GM18951 (cell line): Measurements from ENCODE around the gene CD7.

Experiments used
- POLR2A ChIP-seq: IDR thresholded peaks from 4 replicates; pipeline ENCODE4 v1.6.1; 2011; ENCODE audit warnings: mild to moderate bottlenecking; ENCODE audit not compliant: insufficient read length, insufficient read depth; ENCODE audit errors: extremely low read depth
- in situ Hi-C: fragments of 300-500 bp; cut with MboI; formaldehyde crosslinking; loops from one replicate; pipeline ENCODE4 v1.12.0; 2022; ENCODE audit warnings: low sequenced_read_pairs, mixed read lengths, inconsistent platforms; ENCODE audit not compliant: unreplicated experiment

CD7 gene

GRCh38 chr17:82320140-82320840 is 2.9 kb upstream of the CD7 start:
- no peak for TF ChIP-seq POLR2A
- in situ Hi-C loops, result no loop called here

GRCh38 chr17:82319619-82320062 is 2.2 kb upstream of the CD7 start:
- no peak for TF ChIP-seq POLR2A
- in situ Hi-C loops, result no loop called here

- no peak for TF ChIP-seq POLR2A
- in situ Hi-C loops, result no loop called here
These were observed 1.6 kb upstream of the CD7 start for GRCh38 chr17:82318772-82319606.

GRCh38 chr17:82318169-82318498 is 726 bp upstream of the CD7 start:
- in situ Hi-C loops, result no loop called here
- no peak for TF ChIP-seq POLR2A

- TF ChIP-seq POLR2A, result no peak
- in situ Hi-C loops, result no loop called here
These were observed 586 bp downstream of the CD7 start for GRCh38 chr17:82316651-82317393.

- no peak for TF ChIP-seq POLR2A
- in situ Hi-C loops, result no loop called here
These were observed 1.6 kb downstream of the CD7 start for GRCh38 chr17:82315703-82316358.

- TF ChIP-seq POLR2A, result no peak
- in situ Hi-C loops, result no loop called here
These were observed 2.4 kb downstream of the CD7 start for GRCh38 chr17:82314727-82315605.

- in situ Hi-C loops, result no loop called here
- TF ChIP-seq POLR2A, result no peak
These were observed 3.2 kb downstream of the CD7 start for GRCh38 chr17:82314012-82314726.

- no peak for TF ChIP-seq POLR2A
- in situ Hi-C loops, result no loop called here
These were observed 4.0 kb downstream of the CD7 start for GRCh38 chr17:82313195-82314011.

- in situ Hi-C loops, result no loop called here
- TF ChIP-seq POLR2A, result no peak
These were observed 5.4 kb downstream of the CD7 start for GRCh38 chr17:82311971-82312370.

GRCh38 chr17:82310877-82311276 is 6.5 kb downstream of the CD7 start:
- no peak for TF ChIP-seq POLR2A
- in situ Hi-C loops, result no loop called here
